Measurements from ENCODE around the gene KLHDC3. TPM values are rescaled to one million over a fixed set of nuclear protein-coding genes. Genes with fewer than 3 reads are reported as not detected.
"Not testable (repeated sequence)": the region's sequence is repeated elsewhere in the genome, so short reads cannot be mapped to it uniquely, and the experiment has no call there.

The KLHDC3 gene
- polyA plus RNA-seq, 1 donor, result 245 TPM

DNA sequence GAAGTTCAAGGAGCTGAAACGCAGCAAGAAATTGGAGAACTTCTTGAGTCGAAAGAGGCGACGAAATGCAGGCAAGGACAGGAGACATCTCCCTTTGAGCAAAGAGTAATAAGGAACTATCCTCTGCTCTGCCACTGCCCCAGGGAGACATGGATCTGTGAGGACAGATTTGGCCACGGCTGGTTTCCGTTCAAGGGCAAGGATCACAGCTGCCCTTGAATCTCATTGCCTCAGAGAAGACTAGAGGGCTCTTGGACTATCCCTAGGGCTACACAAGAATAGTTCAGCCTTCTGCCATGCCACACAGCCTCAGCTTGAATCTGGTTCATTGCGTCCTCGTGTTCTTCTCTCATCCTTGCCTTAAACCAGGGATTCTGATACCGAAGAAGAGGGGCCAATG is 15.1 kb downstream of the KLHDC3 start:
- DNase-seq, result no peak

DNA sequence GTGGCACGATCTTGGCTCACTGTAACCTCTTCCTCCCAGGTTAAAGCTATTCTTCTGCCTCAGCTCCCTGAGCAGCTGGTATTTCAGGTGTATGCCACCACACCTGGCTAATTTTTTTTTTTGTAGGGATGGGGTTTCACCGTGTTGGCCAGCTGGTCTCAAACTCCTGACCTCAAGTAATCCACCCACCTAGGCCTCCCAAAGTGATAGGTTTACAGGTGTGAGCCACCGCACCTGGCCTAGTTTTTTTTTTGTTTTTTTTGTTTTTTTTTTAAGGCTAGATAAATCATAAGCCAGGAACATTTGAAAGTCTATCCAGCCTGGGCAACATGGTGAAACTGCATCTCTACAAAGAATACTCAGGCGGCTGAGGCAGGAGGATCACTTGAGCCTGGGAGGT is 18.3 kb downstream of the KLHDC3 start:
- DNase-seq, result no peak

DNA sequence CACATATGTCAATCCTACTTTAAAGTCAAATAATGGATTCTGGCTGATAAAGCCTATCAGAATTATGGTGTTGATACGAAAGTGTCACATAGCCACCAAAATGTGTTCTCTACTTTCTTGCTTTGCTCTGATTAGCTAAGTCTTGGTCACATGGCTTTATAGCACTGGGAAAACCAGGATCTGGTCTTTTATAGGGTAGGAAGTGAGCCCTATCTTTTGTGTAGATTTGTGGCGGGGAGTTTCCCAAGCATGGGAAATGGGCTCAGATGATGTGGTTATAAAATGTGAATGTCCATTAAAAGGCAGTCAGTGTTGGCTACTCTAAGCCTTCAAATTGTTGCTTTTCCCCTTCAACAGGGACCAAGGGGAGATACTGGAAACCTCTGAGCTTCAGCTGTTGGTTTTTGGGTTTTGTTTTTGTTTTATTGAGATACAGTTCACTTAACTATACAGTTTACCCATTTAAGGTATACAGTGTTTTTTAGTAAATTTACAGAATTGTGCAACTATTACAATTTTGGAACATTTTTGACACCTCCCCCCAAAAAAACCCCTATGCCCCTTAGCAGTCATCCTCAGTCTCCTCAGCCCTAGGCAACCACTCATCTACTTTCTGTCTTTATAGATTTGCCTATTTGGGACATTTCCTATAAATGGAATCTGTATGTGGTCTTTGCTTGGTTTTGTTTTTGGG is 19.6 kb downstream of the KLHDC3 start:
- DNase-seq, result no peak

DNA sequence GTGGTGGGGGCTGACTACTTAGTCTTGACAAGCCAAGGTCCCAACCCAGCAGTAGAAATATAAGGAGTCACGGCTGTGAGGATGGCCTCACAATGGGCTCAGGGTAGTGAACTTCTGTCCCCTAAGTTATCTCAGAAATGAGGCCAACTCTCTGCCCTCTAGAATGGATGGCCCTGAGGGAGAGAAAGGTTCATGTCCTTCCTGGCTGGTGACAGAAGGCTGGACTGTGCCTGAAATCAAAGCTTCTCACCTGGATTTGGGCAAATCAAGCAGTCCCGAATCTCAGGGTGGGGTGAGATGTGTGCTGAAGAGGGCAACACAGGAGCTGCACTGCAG is 20.1 kb downstream of the KLHDC3 start:
- DNase-seq, result no peak

DNA sequence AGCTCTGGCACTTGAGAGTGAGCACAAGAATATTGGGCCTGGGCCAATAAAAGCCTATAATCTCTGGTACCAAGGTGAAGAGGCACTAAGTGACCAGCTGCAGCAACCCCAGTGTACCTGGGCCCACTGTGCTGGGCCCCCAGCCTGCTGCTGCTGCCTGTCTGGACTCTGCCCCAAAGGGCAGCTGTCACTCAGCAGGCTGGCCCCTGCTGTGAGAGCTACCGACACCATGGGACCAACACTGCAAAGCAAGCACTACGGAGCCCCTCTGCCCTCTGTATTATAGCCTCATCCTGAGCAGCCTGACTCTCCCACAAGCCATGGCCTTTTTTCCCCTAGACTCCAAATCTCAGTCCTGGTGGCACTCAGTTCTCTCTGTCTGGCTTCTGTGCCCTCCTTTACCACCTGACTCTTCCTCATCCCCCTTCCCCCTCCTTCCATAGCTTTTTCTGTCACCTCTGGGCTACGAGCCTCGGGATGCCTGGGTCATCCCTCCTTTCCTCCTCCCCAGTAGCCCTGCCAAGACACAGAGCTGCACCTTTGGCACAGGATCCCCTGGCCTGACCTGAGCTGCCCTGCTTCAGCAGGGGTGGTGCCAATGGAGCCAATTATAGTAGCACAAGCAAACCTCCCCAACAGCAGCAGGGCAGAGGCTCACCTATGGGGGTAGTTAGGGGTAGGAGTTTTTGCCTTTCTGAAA is 21.6 kb downstream of the KLHDC3 start:
- DNase-seq, result no peak

DNA sequence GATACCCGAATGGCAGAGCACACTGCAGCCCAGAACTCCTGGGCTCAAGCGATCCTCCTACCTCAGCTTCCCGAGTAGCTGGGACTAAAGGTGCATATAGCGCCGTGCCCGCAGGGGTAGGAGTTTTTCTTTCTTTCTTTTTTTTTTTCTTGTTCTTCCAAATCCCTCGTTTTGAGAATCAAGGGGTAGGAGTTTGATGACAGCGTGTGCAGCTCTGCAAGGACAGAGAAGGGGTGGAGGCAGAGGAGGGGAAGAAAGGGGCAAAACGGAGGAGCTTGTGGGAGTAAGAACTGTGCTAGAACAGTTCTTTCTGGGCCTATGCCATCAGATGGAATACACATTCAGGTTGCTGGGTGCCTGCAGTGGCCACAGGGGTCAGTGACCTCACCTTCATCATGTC is 22.7 kb downstream of the KLHDC3 start:
- DNase-seq, result no peak

DNA sequence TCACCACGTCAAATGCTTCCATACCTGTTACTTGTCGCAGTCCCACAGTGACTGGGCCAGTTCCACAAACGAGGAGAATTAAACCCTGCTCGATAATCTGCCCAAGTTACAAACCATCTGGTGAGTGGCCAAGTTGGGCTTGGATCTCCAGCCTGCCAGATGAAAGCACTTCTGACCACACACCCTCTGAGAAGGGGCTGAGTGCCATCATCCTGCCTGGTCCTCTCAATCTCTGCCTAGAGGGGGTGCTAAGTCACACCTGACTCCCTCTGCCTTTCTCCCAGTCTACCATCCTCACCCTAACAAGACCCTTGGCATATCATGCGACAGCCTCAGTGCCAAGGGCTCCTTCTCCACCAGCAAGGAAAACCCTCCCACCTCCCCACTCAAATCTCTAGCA is 23.1 kb downstream of the KLHDC3 start:
- DNase-seq, result no peak

DNA sequence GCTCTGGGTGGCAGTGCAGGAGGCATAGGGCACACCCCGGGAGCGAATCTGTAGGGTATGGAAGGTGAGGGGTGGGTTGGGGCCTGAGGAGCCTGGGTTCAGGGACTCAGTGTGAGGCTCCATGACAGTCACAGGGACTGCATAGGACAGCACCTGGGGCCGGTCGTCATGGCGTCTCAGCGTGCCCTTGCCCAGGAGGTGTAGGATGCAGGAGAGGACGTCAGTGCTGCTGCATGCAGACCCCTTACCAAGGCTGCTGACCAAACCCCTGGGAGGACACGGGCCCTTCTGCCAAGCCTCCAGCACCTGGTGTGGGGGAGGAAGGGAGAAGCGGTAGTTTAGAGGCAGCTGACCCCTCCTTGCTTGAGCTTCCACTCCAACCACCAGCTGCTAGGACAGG is 23.7 kb downstream of the KLHDC3 start:
- no peak for DNase-seq

DNA sequence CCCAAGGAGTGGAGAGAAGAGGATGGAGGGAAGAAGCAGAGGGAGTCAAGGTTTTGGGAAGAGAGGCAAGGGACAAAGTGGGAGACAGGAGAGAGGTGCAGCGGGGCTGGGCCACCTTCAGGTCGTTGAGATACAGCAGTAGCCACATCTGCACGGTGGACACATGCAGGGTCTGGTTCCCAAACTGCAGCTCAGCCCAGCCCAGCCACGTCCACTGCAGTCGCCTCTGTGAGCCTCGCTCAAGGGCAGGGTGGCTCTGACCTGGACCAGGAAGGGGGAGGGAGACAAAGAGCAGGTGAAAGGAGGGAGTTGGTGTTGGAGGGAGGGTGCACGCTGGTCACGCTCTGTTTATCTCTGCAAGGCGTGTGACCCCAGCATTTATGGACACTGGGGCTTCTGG is 24.7 kb downstream of the KLHDC3 start:
- no peak for DNase-seq

DNA sequence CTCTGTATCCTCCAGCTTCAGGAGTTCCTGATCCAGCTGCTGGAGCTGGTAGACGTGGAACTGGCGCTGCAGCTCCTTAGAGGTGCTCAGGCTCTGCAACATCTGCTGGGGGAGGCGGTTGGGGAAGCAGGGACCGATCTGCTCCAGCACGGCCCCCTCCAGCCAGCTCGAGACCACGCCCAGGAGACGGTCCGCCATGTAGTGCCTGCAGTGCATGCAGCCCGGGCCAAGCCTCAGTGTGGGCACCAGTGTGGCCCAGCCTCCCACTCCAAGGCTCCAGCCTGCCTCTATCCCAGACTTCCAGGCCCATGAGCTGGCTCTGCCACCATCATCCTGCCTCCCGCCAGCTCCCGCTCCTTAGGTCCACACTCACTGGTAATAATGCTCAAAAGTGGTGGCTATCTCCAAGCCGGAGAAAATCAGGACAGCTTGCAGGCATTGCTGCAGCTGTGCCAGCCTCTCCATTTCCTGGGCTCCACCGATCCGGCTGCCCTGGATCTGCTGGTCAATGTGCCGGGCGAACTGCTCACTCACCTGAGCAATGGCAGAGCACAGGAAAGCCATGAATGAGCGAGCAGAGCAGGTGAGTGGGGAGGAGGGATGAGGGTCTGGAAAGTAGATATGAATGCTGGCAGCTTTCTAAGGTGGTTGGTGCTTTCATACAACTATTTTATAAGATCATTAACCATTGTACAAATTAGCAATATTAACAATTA is 26.7 kb downstream of the KLHDC3 start:
- DNase-seq, result no peak

DNA sequence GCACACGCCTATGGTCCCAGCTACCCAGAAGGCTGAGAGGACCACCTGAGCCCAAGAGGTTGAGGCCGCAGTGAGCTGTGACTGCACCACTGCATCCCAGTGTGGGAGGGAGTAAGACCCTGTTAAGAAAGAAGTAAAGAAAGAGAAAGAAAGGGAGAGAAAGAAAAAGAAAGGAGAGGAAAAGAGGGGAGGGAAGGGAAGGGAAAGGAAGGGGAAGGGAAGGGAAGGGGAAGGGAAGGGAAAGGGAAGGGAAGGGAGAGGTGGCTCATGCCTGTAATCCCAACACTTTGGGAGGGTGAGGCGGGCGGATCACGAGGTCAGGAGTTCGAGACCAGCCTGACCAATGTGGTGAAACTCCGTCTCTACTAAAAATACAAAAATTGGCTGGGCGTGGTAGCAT is 27.4 kb downstream of the KLHDC3 start:
- DNase-seq, result not testable (repeated sequence)

DNA sequence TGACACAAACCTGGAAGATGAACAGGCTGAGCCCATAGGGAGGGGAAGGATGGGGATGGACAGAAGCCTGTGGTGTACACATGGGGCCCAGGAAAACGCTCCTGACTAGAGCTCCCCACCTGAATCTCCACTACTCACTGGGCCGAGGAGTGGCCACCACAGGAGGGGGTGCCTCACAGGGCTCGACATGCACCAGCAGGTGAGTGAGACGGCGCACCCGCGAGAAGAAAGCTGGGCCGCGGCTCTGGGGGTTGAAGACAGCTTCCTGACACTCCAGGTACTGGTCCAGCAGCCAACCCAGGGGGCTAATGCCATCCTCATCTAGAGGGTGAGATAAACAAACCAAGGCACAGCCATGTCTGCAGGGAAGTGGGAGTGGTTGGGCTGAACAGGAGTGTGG is 29.3 kb downstream of the KLHDC3 start:
- no peak for DNase-seq

DNA sequence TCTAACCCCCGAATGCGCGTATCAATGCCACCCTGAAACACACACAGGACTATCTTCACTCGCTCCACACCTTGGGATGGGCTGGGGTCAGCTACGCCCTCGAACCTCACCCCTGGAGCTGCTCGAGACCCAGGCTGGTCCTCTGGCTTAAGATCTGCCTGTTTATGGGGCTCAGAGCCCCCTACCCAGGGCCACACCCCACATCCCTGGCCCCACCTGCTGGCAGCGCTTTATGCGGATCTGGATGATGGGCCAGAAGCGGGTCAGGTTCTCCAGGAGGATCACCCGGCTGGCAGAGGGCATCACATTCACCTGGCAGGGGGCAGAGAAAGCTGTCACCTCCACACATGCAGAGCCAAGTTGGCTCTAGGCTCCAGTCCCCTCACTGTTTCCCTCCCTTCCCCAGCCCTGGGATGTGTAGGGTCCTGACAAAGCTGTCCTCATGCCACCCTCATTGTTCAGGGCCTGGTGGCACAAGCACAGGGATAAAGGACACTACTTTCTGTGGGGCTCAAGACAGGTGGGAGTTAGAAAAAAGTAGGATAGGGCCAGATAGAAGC is 31.4 kb downstream of the KLHDC3 start:
- no peak for DNase-seq

DNA sequence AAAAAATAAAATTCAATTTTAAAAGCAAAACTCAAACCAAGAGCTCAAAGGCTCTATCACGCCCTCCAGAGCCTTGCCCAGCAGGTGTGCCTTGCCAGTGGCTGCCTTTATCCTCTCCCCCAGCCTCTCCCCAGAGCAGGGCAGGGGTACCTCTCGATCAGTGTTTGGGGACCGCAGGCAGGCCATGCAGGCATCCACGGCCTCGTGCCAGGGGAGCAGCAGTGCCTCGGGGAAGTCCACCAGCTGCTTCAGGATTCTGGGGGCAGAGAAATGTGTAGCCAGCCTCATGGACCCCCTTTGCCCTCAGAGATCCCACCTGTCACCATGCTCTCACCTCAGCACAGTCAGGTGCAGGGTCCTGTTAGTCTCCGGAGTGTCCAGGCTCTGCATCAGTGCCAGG is 33.9 kb downstream of the KLHDC3 start:
- no peak for DNase-seq

DNA sequence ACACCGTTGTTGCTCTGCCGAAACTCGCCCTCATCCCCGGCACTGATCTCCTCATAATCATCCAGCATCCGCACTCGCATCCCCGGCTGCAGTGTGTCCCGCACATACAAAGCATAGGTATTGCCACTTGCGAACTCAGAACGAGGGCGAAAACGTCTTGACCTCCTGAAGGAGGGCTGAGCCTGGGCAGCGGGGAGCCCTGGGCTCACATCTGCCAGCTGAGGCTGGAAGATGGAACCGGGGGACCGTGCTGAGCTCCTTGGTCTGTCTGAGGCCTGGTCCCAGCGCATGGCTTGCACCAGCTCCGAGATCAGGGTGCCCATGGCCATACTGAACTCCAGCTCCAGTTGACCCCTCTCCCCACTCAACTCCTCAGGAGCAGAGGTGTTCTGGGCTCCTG is 36.9 kb downstream of the KLHDC3 start:
- DNase-seq, result no peak

DNA sequence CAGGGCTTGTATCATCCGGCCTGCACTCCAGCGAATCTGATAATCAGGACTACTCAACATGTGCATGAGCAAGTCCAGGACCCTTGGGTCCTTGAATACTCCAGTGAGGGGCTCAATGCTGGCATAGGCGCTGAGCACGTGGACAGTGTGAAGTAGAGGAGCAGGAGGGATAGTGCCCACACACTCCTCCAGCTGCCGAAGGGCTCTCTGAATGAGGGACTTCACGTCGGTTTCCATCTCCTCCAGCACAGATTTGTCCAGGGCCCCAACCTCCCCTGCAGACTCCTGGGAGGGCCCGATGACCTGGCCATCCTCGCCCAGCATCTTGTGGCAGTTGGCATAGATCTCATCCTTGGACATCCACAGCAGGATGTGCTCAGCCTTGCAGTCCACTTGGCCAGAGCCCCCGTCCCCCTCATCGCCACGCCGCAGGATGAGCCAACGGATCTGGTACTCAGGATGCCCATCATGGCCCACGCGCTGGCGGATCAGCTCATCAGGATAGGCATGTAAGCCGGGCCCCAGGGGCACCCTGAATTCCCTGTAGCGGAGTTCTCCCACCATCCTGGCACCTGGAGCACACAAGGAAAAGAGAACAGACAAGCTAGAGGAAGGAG is 38.3 kb downstream of the KLHDC3 start:
- no peak for DNase-seq

DNA sequence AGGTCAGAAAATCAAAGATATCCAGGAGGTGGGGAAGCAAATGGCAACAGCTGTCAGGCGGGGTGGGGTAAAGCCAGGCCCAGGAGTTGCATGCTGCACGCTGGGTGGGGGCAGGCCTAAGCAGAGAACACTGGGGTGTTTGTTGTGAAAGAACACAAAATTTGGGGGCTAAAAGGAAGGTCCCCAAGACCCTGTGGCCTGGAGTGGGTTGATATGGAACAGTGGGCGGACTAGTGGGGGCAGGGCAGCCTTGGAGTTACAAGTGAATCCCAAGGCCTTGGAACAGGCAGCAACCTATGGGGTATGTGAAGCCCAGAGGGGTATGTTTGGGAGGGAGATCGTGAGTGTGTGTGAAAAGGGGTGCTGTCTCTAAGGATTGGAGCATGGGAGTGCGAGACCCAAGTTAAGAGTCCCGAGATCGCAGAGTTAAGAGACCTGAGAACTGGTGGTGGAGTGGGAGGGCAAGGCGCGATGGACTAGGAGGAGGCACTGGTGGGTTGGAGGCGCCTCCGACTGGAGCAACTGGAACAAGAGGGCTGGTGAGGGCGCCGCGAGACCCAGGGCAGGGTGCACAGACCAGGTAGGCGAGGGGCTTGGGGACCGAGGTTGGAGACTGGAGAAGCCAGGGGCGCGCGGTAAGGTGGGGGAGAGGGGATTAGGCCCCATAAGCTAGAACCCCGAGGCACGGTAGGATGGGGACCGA is 38.9 kb downstream of the KLHDC3 start:
- DNase-seq, result peak; percentile 54

DNA sequence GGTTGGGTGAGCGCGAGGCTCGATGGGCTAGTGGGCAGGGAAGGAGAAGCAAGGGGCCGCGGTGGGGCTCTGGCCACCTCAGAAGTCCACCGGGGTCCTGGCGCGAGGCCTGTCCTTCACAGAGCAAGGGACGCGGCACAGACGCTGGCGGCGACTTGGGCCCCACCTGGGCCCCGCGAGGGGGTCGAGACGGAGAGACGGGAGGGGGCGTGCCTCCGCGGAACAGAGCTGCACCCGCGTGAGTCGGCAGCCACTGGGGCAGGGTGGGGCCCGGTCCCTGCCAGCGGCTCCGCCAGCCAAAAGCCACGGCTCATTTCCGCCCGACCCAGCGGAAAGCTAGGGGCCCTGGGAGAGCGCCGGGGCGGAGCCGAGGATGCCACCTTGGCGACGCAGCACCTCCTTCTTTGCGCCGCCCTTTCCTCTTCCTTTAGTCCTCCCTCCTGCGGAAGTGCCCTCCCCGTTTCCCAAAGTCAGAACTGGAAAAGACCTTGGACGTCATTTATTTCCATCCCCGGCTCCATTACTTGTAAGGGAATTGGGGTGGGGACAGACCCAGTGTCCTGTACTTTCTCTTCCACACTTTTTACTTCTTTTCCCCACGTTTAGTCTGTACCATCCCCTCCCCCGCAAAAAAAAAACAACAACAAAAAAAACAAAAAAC is 39.6 kb downstream of the KLHDC3 start, which contains the start of gene CUL7:
CUL7 (minus strand) TSS at position 307 of the 661 bp plus-strand sequence. CDS start 1,063 bp downstream, outside the sequence.
- peak; percentile 96 for DNase-seq

DNA sequence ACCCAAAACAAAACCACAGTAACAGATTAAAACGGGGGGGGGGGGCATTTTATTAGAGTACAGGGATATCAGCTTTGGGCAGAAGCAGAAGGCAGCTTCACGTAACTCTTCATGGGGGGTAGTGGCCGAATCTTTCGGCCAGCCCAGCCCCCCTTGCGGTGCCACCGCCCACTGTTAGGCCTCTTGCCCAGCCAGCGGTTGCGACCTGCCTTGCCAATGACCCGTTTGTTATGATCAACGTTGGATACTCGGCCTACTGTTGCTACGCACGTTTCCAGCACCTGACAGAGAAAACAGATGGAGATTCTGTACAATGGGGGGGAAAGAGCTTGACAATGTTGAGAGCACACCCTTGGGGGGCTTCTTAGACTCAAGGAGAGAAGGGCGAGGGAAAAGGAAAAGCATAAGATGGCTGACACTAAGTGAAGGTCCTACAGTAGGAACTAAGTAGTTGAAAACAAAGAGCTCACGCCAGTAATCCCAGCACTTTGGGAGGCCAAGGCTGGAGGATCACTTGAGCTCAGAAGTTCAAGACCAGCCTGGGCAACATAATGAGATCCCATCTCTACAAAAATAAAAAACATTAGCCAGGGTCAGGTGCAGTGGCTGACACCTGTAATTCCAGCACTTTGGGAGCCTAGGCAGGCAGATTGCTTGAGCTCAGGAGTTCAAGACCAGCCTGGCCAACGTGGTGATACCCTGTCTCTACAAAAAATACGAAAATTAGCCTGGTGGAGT is 40.3 kb downstream of the KLHDC3 start:
- DNase-seq, result no peak

DNA sequence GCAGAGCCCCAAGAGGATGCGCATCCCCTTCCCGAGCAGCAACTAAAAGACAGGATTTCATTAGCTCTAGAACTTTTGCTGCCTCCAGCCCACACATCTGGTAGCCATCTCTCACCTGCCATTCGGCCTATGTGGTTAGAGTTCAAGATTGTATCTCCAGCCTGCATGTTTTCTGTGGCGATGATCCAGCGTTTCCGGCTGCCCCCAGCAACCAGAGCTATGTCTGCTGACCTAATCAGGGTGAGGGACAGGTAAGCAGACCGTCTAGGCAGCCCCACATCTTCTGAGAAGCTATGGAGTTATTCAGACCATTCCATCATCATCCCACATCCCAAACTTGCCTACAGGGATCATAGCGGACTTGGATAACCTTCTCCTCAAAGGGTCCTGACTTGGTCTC is 41.9 kb downstream of the KLHDC3 start:
- no peak for DNase-seq

DNA sequence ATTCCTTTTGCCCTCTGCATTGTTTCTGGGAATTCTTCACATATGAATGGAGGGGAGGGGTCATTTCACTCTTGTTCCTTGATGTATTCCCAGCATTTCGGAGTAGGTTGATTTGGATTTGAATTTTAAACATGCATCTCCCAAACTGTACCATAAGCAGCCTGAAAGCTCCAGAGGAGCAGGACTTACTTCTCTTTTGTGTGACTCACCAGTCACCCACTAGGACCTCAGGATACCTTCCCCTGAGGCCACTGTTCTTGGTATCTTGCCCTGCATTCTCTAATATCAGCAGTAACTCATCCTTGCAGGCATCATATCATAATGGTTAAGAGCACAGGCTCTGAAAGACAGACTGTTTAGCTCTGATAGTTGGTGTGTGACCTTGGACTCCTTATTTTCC is 44.5 kb downstream of the KLHDC3 start:
- DNase-seq, result no peak

Measured in hindlimb muscle (tissue), 1 donor.